Measurements from ENCODE around the gene TMPRSS13. TPM values are rescaled to one million over a fixed set of nuclear protein-coding genes. Genes with fewer than 3 reads are reported as not detected.
A peak's percentile ranks its signal among the peaks of the same experiment; 100 is the strongest.
"Not testable (repeated sequence)": the region's sequence is repeated elsewhere in the genome, so short reads cannot be mapped to it uniquely, and the experiment has no call there.

Gene TMPRSS13
- total RNA-seq, 6 experiments from 2014 or later: 0.09 to 0.61 (median 0.12) TPM; not detected in 3

DNA sequence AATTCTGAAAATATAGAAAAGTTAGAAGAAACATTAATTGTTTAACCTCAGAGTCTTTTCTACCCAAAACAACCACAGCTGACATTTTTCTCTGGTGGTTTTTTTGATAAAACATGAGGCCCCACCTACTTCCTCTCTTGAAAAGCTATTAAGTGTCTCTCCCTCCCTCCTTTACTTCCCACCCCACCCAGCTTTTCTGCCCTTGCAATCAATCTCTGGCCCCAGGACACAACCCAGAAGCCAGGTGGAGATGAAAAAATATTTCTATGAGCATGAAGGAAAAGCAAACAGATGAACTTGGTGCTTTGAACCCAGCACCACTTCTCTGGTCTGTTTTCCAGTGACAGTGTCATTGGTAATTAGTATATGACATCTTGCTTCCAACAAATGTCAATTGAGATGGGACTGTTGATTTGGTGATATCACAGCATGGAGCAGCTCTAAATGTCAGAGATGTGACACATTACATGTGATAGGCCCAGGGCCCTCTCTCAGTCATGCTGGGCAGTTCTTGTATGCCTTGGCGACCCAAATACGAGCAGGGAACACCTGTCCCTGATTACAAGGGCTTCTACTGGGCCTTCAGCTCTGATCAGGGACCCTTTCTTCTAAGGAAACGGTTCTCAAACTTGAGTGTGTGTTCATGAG lies 23.9 kb upstream of the TMPRSS13 start:
- intact Hi-C loops (cut with DNase I): no loop called here
- Histone ChIP-seq H3K27ac (no peak overlapping the region), H3K4me3 (no peak overlapping the region), H3K27me3 (no peaks in the 10 kb centered on the region), H3K9me3 (no peaks in the 10 kb centered on the region), H3K36me3 (no peaks in the 10 kb centered on the region), H3K4me1 (no peaks in the 10 kb centered on the region)
- no peak for DNase-seq
- WGBS (ENCODE audit: insufficient coverage, low coverage, low lambda C conversion rate, missing lambda C conversion rate): no CpG with 5 or more reads among the region's 3 CpGs
- peak in 2 of 4 donors; percentile 15 to 31 for ATAC-seq
- no peak for TF ChIP-seq POLR2A (IDR thresholded peaks at IDR 0.05)
- TF ChIP-seq, protein P1, sequence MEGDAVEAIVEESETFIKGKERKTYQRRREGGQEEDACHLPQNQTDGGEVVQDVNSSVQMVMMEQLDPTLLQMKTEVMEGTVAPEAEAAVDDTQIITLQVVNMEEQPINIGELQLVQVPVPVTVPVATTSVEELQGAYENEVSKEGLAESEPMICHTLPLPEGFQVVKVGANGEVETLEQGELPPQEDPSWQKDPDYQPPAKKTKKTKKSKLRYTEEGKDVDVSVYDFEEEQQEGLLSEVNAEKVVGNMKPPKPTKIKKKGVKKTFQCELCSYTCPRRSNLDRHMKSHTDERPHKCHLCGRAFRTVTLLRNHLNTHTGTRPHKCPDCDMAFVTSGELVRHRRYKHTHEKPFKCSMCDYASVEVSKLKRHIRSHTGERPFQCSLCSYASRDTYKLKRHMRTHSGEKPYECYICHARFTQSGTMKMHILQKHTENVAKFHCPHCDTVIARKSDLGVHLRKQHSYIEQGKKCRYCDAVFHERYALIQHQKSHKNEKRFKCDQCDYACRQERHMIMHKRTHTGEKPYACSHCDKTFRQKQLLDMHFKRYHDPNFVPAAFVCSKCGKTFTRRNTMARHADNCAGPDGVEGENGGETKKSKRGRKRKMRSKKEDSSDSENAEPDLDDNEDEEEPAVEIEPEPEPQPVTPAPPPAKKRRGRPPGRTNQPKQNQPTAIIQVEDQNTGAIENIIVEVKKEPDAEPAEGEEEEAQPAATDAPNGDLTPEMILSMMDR (IDR thresholded peaks at IDR 0.05): no peak

DNA sequence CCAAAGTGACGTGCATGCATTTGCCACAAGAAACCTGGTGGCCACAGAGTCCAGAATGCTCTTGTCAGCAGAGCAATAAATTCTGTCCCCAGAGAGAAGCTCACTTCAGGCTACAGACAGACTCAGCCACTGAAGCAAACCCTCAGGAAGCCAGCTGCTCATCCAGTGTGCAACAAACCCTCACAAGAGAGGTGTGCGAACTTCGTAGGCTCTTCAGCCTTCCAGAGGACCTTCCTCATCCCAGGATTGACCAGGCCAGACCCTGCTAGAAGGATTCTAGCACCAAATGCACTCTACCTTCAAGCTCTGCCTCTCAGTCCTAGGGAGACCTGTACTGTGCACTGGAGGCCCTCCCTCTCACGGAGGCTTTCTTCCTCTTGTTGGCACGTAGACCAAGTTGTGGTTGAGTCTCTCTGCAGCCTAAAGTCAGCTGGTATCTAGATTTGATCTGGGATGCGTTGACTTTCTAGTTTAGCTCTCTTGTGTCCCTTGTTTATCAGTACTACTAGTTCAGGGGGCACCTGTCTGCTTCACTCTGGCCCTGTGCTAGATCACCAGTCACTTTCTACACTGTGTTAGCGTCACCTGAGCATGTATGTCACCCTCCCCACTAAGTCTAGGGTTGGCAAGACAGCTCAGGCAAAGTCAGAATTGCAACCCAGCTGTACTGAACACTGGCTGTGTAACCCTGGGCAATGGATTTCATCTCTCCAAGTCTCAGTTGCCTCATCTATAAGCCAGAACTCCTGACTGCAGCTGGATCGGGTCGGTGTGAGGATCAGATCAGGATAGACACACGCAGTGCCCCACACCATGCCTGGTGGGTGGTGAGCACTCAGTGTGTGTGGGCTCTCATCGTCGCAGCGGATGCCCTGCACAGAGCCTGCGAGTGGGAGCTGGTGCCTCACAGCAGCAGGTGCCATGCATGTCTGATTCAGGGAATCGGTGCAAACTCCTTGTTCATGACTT lies 22.1 kb upstream of the TMPRSS13 start:
- TF ChIP-seq, protein P1 (IDR thresholded peaks at IDR 0.05): no peak
- TF ChIP-seq POLR2A (IDR thresholded peaks at IDR 0.05): no peak
- ATAC-seq (no peak), DNase-seq (no peak)
- Histone ChIP-seq H3K36me3 (no peaks in the 10 kb centered on the region), H3K27me3 (no peaks in the 10 kb centered on the region), H3K4me1 (no peaks in the 10 kb centered on the region), H3K4me3 (no peak overlapping the region), H3K9me3 (no peaks in the 10 kb centered on the region), H3K27ac (no peak overlapping the region)
- WGBS (ENCODE audit: insufficient coverage, low coverage, low lambda C conversion rate, missing lambda C conversion rate): 70% methylated on average over 7 of the region's 15 CpGs
- intact Hi-C loops (cut with DNase I): no loop called here

DNA sequence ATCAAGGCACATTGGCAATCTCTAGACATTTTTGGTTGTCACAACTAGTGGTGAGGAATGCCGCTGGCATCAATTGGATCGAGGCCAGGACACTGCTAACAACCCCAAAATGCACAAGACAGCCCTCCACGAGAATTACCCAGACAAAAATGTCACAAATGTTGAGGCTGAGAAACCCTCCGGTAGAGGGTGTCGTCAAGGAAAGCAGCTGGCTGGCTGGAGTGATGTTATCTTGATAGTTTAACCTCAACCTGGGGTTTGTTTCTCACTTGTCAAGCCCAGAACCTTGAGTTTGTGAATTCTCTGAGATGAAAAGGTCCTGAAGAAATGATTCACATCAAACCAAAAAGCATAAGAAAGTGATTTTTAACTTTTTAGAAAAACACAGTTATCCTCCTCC lies 21.1 kb upstream of the TMPRSS13 start:
- no peak overlapping the region for H3K27ac ChIP-seq

DNA sequence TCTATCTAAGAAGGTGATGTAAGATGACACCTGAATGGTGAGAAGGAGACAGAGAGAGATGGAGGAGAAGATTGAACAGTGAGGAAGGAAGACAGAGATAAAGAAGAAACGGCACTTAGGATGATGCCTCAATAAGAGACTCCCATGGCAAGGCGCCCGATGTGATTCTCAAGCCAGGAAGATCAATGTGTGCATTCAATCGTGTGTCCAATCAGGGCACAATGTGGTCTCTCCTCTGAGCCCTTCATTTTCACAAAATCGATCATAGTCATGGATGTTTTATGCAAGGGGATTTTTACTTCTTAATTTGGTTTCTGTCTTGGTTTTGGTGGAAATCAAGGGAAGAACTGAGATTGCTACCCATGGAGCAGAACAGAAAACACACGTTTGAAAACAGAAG lies 19.9 kb upstream of the TMPRSS13 start:
- Histone ChIP-seq H3K4me3 (no peak overlapping the region), H3K27ac (no peak overlapping the region), H3K4me1 (no peaks in the 10 kb centered on the region), H3K9me3 (no peaks in the 10 kb centered on the region), H3K36me3 (no peaks in the 10 kb centered on the region), H3K27me3 (no peaks in the 10 kb centered on the region)
- ATAC-seq: no peak
- intact Hi-C loops (cut with DNase I): loop anchor here (5.0 to 10.0 kb wide), 2 partner anchors 107 to 114 kb away; no protein-coding TSS in a partner anchor
- 50% methylated on average over 6 of the region's 6 CpGs for WGBS (ENCODE audit: insufficient coverage, low coverage, low lambda C conversion rate, missing lambda C conversion rate)
- DNase-seq: no peak
- TF ChIP-seq POLR2A (IDR thresholded peaks at IDR 0.05): no peak
- TF ChIP-seq, protein P1 (IDR thresholded peaks at IDR 0.05): no peak

More for the DNA sequence above, 21.1 kb upstream of the TMPRSS13 start:
- no peaks in the 10 kb centered on the region for H3K27me3 ChIP-seq
- no peak for TF ChIP-seq POLR2A (IDR thresholded peaks at IDR 0.05)
- TF ChIP-seq, protein P1 (IDR thresholded peaks at IDR 0.05): peak in 1 of 4 donors; percentile 16
- no peaks in the 10 kb centered on the region for H3K4me1 ChIP-seq
- intact Hi-C loops (cut with DNase I): no loop called here
- no peaks in the 10 kb centered on the region for H3K9me3 ChIP-seq
- H3K36me3 ChIP-seq: no peaks in the 10 kb centered on the region
- no peak for DNase-seq
- peak in 1 of 4 donors; percentile 32 for ATAC-seq
- no peak overlapping the region for H3K4me3 ChIP-seq
- 23% methylated on average over 5 of the region's 5 CpGs for WGBS (ENCODE audit: insufficient coverage, low coverage, low lambda C conversion rate, missing lambda C conversion rate)

DNA sequence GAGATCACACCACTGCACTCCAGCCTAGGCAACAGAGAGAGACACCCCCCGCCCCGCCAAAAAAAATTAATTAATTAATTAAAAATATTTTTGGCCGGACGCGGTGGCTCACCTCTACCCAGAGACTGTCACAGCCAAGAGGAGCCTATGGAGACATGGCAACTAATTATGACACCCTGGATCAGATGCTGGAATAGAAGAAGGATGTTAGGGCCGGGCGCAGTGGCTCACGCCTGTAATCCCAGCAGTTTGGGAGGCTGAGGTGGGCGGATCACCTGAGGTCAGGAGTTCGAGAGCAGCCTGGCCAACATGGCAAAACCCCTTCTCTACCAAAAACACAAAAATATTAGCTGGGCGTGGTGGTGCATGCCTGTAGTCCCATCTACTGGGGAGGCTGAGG lies 19.3 kb upstream of the TMPRSS13 start:
- H3K9me3 ChIP-seq, H3K27ac ChIP-seq, H3K4me1 ChIP-seq, H3K27me3 ChIP-seq, H3K36me3 ChIP-seq, ATAC-seq, H3K4me3 ChIP-seq, DNase-seq: not testable (repeated sequence)
- intact Hi-C loops (cut with DNase I): loop anchor here (5.0 to 10.0 kb wide), 2 partner anchors 106 to 114 kb away; no protein-coding TSS in a partner anchor
- WGBS (ENCODE audit: insufficient coverage, low coverage, low lambda C conversion rate, missing lambda C conversion rate): 65% methylated on average over 10 of the region's 11 CpGs

DNA sequence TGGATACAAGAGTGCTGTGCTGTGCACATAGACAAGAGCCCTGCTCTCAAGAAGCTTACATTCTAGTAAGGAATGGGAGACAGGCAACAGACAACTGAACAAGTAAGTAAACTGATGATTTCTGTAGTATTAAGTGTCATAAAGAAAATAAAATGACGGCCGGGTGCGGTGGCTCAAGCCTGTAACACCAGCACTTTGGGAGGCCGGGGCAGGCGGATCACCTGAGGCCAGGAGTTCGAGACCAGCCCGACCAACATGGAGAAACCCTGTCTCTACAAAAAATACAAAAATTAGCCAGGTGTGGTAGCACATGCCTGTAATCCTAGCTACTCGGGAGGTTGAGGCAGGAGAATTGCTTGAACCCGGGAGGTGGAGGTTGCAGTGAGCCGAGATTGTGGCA lies 18.5 kb upstream of the TMPRSS13 start:
- WGBS (ENCODE audit: insufficient coverage, low coverage, low lambda C conversion rate, missing lambda C conversion rate): 63% methylated on average over 8 of the region's 10 CpGs
- DNase-seq, H3K9me3 ChIP-seq, H3K36me3 ChIP-seq, H3K27ac ChIP-seq, H3K4me1 ChIP-seq, H3K4me3 ChIP-seq, ATAC-seq, H3K27me3 ChIP-seq: not testable (repeated sequence)
- intact Hi-C loops (cut with DNase I): loop anchor here (5.0 to 10.0 kb wide), 2 partner anchors 105 to 113 kb away; no protein-coding TSS in a partner anchor
